Measurements from ENCODE around the gene LANCL2.
"Not testable (repeated sequence)": the region's sequence is repeated elsewhere in the genome, so short reads cannot be mapped to it uniquely, and the experiment has no call there.

LANCL2 gene

DNA sequence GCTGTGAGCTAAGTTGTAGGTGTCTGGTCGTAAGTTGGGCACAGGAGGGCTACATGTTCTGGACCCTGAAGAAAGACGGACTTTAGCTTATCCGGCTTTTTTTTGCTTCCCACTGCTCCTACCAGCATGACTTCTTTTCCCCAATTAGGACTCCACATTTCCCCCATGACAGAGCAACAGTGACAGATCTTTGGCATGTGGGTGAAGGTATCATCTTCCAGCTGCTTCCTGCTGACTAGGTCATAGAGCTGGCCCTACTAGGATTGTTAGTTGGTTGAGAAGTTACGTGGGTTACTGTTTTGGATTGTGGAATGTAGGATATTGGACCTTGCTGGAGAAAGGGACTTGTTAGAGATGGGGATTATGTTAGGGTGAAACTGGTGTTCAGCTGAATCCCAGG lies 21.4 kb downstream of the LANCL2 start:
- H3K9me3 Mint-ChIP-seq = peaks cover 92% of the 10 kb centered on the region
- no peak for DNase-seq
- no peaks in the 10 kb centered on the region for H3K4me1 Mint-ChIP-seq
- peaks cover 2% of the 10 kb centered on the region for H3K27me3 Mint-ChIP-seq (ENCODE audit: low read depth, poor library complexity)
- peaks cover 84% of the 10 kb centered on the region for H3K36me3 Mint-ChIP-seq (ENCODE audit: low read depth)
- TF ChIP-seq, protein P1, sequence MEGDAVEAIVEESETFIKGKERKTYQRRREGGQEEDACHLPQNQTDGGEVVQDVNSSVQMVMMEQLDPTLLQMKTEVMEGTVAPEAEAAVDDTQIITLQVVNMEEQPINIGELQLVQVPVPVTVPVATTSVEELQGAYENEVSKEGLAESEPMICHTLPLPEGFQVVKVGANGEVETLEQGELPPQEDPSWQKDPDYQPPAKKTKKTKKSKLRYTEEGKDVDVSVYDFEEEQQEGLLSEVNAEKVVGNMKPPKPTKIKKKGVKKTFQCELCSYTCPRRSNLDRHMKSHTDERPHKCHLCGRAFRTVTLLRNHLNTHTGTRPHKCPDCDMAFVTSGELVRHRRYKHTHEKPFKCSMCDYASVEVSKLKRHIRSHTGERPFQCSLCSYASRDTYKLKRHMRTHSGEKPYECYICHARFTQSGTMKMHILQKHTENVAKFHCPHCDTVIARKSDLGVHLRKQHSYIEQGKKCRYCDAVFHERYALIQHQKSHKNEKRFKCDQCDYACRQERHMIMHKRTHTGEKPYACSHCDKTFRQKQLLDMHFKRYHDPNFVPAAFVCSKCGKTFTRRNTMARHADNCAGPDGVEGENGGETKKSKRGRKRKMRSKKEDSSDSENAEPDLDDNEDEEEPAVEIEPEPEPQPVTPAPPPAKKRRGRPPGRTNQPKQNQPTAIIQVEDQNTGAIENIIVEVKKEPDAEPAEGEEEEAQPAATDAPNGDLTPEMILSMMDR (IDR thresholded peaks at IDR 0.05) = no peak
- no peak overlapping the region for H3K4me3 Mint-ChIP-seq
- H3K27ac Mint-ChIP-seq = no peak overlapping the region

DNA sequence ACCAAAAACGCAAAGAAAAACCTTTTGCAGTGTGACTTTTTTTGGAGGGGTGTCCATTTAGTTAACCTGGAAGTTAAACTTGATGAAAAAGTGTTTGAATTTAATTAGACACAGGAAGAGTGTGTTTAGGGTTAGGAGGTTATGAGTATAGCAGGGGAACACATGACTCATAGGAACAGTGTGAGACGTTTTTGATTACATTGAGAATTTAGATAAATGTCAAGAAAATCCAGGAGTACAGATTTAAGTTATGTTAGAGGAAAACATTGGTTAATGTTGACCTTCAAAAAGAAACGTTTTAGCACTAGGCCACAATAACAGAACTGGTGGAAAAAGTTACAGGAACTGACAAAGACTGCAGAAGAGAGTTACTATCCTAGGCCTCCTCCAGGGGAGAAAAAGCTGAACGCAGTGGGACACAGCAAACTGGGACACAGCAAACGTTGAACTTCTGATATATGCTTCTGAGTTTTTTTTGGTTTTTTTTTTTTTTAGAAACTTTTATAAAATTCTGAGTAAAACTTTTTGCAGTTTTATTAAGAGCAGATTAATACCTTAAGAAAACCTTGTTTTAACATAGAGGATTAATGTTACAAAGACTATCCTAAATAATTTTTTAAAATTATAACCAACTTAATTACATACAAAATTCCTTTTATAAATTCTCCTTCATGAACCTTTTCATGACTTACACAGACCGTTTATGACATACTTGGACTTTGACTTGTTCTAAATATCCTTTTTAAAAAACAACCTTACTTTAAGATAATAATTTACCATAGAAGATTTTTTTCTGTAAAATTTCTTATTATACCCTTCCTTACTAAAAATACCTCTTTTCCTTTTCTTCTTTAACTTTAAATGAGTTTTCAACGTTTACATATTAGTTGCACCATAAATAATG lies 22.2 kb downstream of the LANCL2 start:
- Mint-ChIP-seq H3K27ac (no peak overlapping the region), H3K9me3 (peaks cover 88% of the 10 kb centered on the region), H3K36me3 (ENCODE audit: low read depth) (peaks cover 82% of the 10 kb centered on the region), H3K4me1 (no peaks in the 10 kb centered on the region), H3K4me3 (no peak overlapping the region), H3K27me3 (ENCODE audit: low read depth, poor library complexity) (peaks cover 2% of the 10 kb centered on the region)
- DNase-seq = no peak
- TF ChIP-seq, protein P1 (IDR thresholded peaks at IDR 0.05) = no peak

DNA sequence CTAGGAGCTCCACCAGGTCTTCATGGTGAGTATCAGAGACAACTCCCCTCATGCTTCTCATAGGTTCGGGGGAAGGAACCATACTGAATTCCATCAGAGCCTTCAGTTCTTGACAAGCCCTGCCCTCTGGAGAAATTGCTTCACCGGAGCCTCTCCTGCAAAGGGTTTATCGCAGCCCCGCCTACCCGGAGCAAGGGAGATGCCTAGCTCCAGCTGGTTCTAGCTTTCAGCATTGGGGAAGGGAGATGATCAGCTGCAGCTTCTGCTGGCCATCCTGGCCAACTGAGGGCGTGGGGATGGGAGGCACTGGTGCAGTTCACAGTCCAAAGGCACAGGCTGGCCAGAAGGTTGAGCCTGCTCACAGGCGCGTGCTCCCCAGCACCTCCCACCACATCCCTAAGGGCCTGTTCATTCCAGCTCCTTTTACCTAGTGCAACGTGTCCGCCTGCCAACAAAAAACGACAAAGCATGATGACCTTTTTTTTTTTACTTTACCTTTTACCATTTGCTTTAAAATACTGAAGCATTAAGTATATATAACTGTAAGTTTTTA lies 31.2 kb downstream of the LANCL2 start:
- H3K4me1 Mint-ChIP-seq = no peaks in the 10 kb centered on the region
- H3K36me3 Mint-ChIP-seq (ENCODE audit: low read depth) = peaks cover 54% of the 10 kb centered on the region
- H3K27me3 Mint-ChIP-seq (ENCODE audit: low read depth, poor library complexity) = no peaks in the 10 kb centered on the region
- peaks cover 15% of the 10 kb centered on the region for H3K9me3 Mint-ChIP-seq
- DNase-seq = no peak
- TF ChIP-seq, protein P1 (IDR thresholded peaks at IDR 0.05) = no peak
- H3K27ac Mint-ChIP-seq = no peak overlapping the region
- no peak overlapping the region for H3K4me3 Mint-ChIP-seq

DNA sequence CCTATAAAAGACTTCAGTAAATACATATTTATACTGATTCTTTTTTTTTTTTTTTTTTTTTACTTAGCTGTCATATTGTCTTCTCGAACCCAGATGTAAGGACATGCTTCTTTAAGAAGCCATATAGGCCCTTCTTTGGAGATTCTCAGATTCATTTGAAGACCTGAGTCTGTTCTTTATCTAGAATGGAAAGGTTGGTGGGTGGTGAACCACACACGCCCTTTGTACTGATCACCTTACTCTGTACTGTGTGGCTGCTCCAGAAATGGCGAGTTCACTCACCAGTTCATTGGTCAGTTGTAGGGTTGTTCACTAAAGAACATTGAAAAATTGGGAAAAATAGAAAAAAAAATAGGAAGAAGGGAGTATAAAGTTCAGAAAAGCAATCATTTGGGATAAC lies 32.5 kb downstream of the LANCL2 start:
- no peaks in the 10 kb centered on the region for H3K27me3 Mint-ChIP-seq (ENCODE audit: low read depth, poor library complexity)
- no peak for DNase-seq
- H3K9me3 Mint-ChIP-seq = peaks cover 9% of the 10 kb centered on the region
- no peak overlapping the region for H3K4me3 Mint-ChIP-seq
- H3K27ac Mint-ChIP-seq = no peak overlapping the region
- TF ChIP-seq, protein P1 (IDR thresholded peaks at IDR 0.05) = no peak
- H3K36me3 Mint-ChIP-seq (ENCODE audit: low read depth) = peaks cover 45% of the 10 kb centered on the region
- H3K4me1 Mint-ChIP-seq = no peaks in the 10 kb centered on the region

DNA sequence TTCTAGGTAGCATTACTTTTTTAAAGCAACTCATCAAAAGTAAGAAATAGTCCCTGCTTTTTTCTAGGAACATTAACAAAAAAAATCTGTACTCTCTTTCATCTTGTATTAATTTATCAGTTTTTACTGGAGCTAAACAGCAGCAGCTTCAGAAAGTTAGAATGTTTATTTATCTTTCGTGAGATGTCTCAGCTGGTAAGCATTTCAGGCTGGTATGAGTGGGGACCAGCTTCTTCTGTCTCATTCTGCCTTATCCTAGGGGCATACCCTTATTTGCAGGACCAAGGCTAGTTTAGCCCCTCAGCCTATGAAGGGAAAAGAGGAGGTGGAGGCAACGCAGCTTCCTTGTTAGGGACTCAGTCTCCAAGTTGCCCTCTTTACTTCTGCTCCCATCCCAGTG lies 35.1 kb downstream of the LANCL2 start:
- Mint-ChIP-seq H3K4me1 (no peaks in the 10 kb centered on the region), H3K27ac (no peak overlapping the region), H3K9me3 (peaks cover 24% of the 10 kb centered on the region), H3K4me3 (no peak overlapping the region), H3K36me3 (ENCODE audit: low read depth) (peaks cover 59% of the 10 kb centered on the region), H3K27me3 (ENCODE audit: low read depth, poor library complexity) (no peaks in the 10 kb centered on the region)
- TF ChIP-seq, protein P1 (IDR thresholded peaks at IDR 0.05) = no peak
- no peak for DNase-seq

DNA sequence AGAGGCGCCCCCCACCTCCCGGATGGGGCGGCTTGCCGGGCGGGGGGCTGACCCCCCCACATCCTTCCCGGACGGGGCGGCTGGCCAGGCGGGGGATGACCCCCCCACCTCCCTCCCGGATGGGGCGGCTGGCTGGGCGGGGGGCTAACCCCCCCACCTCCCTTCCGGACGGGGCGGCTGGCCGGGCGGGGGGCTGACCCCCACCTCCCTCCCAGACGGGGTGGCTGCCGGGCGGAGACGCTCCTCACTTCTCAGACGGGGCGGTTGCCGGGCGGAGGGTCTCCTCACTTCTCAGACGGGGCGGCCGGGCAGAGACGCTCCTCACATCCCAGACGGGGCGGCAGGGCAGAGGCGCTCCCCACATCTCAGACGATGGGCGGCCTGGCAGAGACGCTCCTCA lies 37.4 kb downstream of the LANCL2 start:
- not testable (repeated sequence) for H3K27ac Mint-ChIP-seq; H3K4me3 Mint-ChIP-seq; H3K4me1 Mint-ChIP-seq; DNase-seq; H3K27me3 Mint-ChIP-seq (ENCODE audit: low read depth, poor library complexity)
- H3K36me3 Mint-ChIP-seq (ENCODE audit: low read depth) = peaks cover 69% of the 10 kb centered on the region
- H3K9me3 Mint-ChIP-seq = peaks cover 24% of the 10 kb centered on the region
